HEK293 (cell line): ENCODE data around the gene LDLRAD3.

Experiments used
- CTCF ChIA-PET: fragments of 350-600 bp; formaldehyde crosslinking; extraction: SDS; loops from one replicate; lab custom pipeline; 2021; ENCODE audit warnings: antibody characterized with exemption; lab: Yijun Ruan, JAX
- POLR2A ChIA-PET: fragments of 300-600 bp; formaldehyde crosslinking; extraction: SDS; loops from one replicate; lab custom pipeline; 2020; ENCODE audit warnings: antibody characterized with exemption, inconsistent platforms; lab: Yijun Ruan, JAX
- H3K27ac ChIP-seq: fragments of 200-500 bp; sonication (Bioruptor generic); 2 replicates; pipeline ENCODE4 v1.5.1; 2014; ENCODE audit warnings: low read depth, low read length, control low read depth, inconsistent platforms; ENCODE audit errors: extremely low read depth
- H3K36me3 ChIP-seq, 2 experiments: fragments of 200-500 bp in 1 of 2; sonication (Bioruptor generic) in 1 of 2; 1 replicate in 1 of 2; 2 replicates in 1 of 2; pipeline ENCODE4 v1.5.1; 2014 to 2017; ENCODE audit warnings: inconsistent platforms in 2 of 2, low read length in 2 of 2; ENCODE audit not compliant: control insufficient read depth in 2 of 2, insufficient read depth in 1 of 2
- H3K4me1 ChIP-seq: fragments of 200-500 bp; sonication (Bioruptor generic); 2 replicates; pipeline ENCODE4 v1.5.1; 2014; ENCODE audit warnings: mild to moderate bottlenecking, low read length, inconsistent platforms; ENCODE audit not compliant: control insufficient read depth, insufficient read depth
- H3K4me3 ChIP-seq: 2 replicates; pipeline ENCODE4 v1.5.1; 2011; ENCODE audit warnings: low read depth, mild to moderate bottlenecking, control low read depth, low read length, moderate library complexity
- H3K9me3 ChIP-seq: fragments of 200-500 bp; sonication (Bioruptor generic); 2 replicates; pipeline ENCODE4 v1.5.1; 2014; ENCODE audit warnings: low read depth, low read length, inconsistent platforms; ENCODE audit not compliant: control insufficient read depth, insufficient read depth
- BCL11A ChIP-seq: fragments of 450-650 bp; formaldehyde crosslinking; IDR thresholded peaks from 2 replicates; pipeline ENCODE4 v1.5.1; 2016; ENCODE audit warnings: low read depth, missing biosample characterization, missing genetic modification characterization
- ZNF19 ChIP-seq: fragments of 450-650 bp; formaldehyde crosslinking; IDR thresholded peaks from 2 replicates; pipeline ENCODE4; 2016; ENCODE audit warnings: missing biosample characterization, missing genetic modification characterization, low read depth
- ZNF23 ChIP-seq: fragments of 450-650 bp; formaldehyde crosslinking; IDR thresholded peaks from 2 replicates; pipeline ENCODE4 v1.5.1; 2016; ENCODE audit warnings: missing biosample characterization, missing genetic modification characterization, borderline replicate concordance
- ZNF354C ChIP-seq: fragments of 450-650 bp; formaldehyde crosslinking; IDR thresholded peaks from 2 replicates; pipeline ENCODE4 v1.5.1; 2016; ENCODE audit warnings: missing biosample characterization, missing genetic modification characterization, low read depth, borderline replicate concordance
- ZNF366 ChIP-seq: fragments of 450-650 bp; formaldehyde crosslinking; conservative IDR thresholded peaks from 2 replicates; pipeline ENCODE4 v1.5.1; 2016; ENCODE audit warnings: missing biosample characterization, missing genetic modification characterization
- ZNF473 ChIP-seq: fragments of 450-650 bp; formaldehyde crosslinking; IDR thresholded peaks from 2 replicates; pipeline ENCODE4 v1.5.1; 2017; ENCODE audit warnings: missing biosample characterization, missing genetic modification characterization
- ZNF548 ChIP-seq: fragments of 450-650 bp; formaldehyde crosslinking; IDR thresholded peaks from 2 replicates; pipeline ENCODE4 v1.5.1; 2016; ENCODE audit warnings: missing biosample characterization, missing genetic modification characterization
- TF ChIP-seq, protein P1 (sequence below): fragments of 450-650 bp; formaldehyde crosslinking; conservative IDR thresholded peaks from 2 replicates; pipeline ENCODE4 v1.5.1; 2016; ENCODE audit warnings: low read depth, missing biosample characterization, missing genetic modification characterization
- TF ChIP-seq, protein P2 (sequence below): fragments of 450-650 bp; formaldehyde crosslinking; IDR thresholded peaks from 2 replicates; pipeline ENCODE4 v1.5.1; 2017; ENCODE audit warnings: missing biosample characterization, missing genetic modification characterization
- TF ChIP-seq, protein P3 (sequence below): fragments of 450-650 bp; formaldehyde crosslinking; conservative IDR thresholded peaks from 2 replicates; pipeline ENCODE4 v1.5.1; 2016; ENCODE audit warnings: low read depth, missing biosample characterization, missing genetic modification characterization
- TF ChIP-seq, protein P4 (sequence below): fragments of 450-650 bp; formaldehyde crosslinking; IDR thresholded peaks from 2 replicates; pipeline ENCODE4 v1.5.1; 2016; ENCODE audit warnings: missing biosample characterization, missing genetic modification characterization
- TF ChIP-seq, protein P5 (sequence below): fragments of 450-650 bp; formaldehyde crosslinking; IDR thresholded peaks from 2 replicates; pipeline ENCODE4 v1.5.0; 2017; ENCODE audit warnings: missing biosample characterization, missing genetic modification characterization, borderline replicate concordance

The LDLRAD3 gene

DNA sequence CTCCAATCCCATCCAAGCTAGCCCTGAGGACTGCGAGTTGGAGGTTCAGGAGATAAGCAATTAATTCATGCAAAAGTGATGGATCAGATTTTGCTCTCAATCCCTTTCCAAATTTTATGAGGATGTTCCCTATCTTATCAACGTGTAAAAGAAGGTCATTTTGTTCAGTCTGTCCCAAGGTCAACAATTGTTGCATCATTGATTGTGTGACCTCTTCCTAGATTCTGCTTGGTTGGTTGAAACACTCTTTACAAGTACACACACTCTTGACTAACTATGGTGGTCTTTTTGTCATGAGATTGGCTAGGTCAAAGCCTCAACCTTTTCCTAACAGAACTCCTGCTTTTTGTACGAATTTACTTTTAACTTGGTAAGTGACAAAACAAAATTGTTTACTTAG is 303.6 kb downstream of the LDLRAD3 start:
- ChIA-PET CTCF (interaction anchor here (0.6 to 1.0 kb wide), 2 partner anchors 18 to 1172 kb away, joined by 3 read pairs; no protein-coding TSS in a partner anchor), POLR2A (no interaction called here)
- H3K27ac ChIP-seq = no peak overlapping the region

DNA sequence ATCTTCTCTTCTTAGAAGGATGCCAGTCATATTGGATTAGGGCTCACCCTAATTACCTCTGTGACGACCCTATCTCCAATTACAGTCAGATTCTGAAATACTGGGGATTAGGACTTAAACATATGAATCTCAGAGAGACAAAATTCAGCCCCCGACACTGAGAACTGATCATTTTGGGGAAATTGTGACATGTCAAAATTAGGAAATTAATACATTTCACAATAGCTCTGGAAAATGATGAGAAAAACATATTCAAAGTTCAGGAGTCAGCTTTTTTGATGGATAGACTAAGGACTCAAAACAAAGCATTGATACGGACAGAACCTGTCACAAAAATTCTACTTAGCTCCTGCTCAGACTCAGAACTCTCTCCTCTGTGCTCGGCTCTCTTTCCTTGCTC is 304.6 kb downstream of the LDLRAD3 start:
- TF ChIP-seq ZNF19 (tag by site-specific recombination) (no peak), ZNF548 (tag by site-specific recombination) (no peak), ZNF473 (tag by site-specific recombination) (no peak), ZNF366 (tag by site-specific recombination) (no peak), BCL11A (tag by site-specific recombination) (no peak)
- TF ChIP-seq, protein P1, sequence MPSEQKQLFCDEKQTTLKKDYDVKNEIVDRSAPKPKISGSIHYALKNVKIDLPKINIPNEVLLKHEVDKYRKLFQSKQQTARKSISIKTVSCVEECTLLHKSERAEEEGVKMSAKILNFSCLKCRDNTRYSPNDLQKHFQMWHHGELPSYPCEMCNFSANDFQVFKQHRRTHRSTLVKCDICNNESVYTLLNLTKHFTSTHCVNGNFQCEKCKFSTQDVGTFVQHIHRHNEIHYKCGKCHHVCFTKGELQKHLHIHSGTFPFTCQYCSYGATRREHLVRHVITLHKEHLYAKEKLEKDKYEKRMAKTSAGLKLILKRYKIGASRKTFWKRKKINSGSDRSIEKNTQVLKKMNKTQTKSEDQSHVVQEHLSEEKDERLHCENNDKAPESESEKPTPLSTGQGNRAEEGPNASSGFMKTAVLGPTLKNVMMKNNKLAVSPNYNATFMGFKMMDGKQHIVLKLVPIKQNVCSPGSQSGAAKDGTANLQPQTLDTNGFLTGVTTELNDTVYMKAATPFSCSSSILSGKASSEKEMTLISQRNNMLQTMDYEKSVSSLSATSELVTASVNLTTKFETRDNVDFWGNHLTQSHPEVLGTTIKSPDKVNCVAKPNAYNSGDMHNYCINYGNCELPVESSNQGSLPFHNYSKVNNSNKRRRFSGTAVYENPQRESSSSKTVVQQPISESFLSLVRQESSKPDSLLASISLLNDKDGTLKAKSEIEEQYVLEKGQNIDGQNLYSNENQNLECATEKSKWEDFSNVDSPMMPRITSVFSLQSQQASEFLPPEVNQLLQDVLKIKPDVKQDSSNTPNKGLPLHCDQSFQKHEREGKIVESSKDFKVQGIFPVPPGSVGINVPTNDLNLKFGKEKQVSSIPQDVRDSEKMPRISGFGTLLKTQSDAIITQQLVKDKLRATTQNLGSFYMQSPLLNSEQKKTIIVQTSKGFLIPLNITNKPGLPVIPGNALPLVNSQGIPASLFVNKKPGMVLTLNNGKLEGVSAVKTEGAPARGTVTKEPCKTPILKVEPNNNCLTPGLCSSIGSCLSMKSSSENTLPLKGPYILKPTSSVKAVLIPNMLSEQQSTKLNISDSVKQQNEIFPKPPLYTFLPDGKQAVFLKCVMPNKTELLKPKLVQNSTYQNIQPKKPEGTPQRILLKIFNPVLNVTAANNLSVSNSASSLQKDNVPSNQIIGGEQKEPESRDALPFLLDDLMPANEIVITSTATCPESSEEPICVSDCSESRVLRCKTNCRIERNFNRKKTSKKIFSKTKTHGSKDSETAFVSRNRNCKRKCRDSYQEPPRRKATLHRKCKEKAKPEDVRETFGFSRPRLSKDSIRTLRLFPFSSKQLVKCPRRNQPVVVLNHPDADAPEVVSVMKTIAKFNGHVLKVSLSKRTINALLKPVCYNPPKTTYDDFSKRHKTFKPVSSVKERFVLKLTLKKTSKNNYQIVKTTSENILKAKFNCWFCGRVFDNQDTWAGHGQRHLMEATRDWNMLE = no peak
- TF ChIP-seq, protein P2, sequence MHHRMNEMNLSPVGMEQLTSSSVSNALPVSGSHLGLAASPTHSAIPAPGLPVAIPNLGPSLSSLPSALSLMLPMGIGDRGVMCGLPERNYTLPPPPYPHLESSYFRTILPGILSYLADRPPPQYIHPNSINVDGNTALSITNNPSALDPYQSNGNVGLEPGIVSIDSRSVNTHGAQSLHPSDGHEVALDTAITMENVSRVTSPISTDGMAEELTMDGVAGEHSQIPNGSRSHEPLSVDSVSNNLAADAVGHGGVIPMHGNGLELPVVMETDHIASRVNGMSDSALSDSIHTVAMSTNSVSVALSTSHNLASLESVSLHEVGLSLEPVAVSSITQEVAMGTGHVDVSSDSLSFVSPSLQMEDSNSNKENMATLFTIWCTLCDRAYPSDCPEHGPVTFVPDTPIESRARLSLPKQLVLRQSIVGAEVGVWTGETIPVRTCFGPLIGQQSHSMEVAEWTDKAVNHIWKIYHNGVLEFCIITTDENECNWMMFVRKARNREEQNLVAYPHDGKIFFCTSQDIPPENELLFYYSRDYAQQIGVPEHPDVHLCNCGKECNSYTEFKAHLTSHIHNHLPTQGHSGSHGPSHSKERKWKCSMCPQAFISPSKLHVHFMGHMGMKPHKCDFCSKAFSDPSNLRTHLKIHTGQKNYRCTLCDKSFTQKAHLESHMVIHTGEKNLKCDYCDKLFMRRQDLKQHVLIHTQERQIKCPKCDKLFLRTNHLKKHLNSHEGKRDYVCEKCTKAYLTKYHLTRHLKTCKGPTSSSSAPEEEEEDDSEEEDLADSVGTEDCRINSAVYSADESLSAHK (tag by site-specific recombination) = no peak
- H3K36me3 ChIP-seq = no peaks in the 10 kb centered on the region
- H3K27ac ChIP-seq = no peak overlapping the region
- POLR2A ChIA-PET = no interaction called here
- no peaks in the 10 kb centered on the region for H3K4me1 ChIP-seq
- no peak overlapping the region for H3K4me3 ChIP-seq
- CTCF ChIA-PET = interaction anchor here (0.6 to 2.4 kb wide), 7 partner anchors 10 to 545 kb away, joined by 3 to 27 read pairs (median 4); no protein-coding TSS in a partner anchor
- no peaks in the 10 kb centered on the region for H3K9me3 ChIP-seq

More for the DNA sequence above, 303.6 kb downstream of the LDLRAD3 start:
- TF ChIP-seq, protein P3, sequence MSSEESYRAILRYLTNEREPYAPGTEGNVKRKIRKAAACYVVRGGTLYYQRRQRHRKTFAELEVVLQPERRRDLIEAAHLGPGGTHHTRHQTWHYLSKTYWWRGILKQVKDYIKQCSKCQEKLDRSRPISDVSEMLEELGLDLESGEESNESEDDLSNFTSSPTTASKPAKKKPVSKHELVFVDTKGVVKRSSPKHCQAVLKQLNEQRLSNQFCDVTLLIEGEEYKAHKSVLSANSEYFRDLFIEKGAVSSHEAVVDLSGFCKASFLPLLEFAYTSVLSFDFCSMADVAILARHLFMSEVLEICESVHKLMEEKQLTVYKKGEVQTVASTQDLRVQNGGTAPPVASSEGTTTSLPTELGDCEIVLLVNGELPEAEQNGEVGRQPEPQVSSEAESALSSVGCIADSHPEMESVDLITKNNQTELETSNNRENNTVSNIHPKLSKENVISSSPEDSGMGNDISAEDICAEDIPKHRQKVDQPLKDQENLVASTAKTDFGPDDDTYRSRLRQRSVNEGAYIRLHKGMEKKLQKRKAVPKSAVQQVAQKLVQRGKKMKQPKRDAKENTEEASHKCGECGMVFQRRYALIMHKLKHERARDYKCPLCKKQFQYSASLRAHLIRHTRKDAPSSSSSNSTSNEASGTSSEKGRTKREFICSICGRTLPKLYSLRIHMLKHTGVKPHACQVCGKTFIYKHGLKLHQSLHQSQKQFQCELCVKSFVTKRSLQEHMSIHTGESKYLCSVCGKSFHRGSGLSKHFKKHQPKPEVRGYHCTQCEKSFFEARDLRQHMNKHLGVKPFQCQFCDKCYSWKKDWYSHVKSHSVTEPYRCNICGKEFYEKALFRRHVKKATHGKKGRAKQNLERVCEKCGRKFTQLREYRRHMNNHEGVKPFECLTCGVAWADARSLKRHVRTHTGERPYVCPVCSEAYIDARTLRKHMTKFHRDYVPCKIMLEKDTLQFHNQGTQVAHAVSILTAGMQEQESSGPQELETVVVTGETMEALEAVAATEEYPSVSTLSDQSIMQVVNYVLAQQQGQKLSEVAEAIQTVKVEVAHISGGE (tag by site-specific recombination) = no peak
- TF ChIP-seq ZNF23 (tag by site-specific recombination) (no peak), ZNF354C (tag by site-specific recombination) (no peak)
- TF ChIP-seq, protein P4, sequence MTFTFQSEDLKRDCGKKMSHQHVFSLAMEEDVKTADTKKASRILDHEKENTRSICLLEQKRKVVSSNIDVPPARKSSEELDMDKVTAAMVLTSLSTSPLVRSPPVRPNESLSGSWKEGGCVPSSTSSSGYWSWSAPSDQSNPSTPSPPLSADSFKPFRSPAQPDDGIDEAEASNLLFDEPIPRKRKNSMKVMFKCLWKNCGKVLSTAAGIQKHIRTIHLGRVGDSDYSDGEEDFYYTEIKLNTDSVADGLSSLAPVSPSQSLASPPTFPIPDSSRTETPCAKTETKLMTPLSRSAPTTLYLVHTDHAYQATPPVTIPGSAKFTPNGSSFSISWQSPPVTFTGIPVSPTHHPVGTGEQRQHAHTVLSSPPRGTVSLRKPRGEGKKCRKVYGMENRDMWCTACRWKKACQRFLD (tag by site-specific recombination) = no peak
- TF ChIP-seq, protein P5, sequence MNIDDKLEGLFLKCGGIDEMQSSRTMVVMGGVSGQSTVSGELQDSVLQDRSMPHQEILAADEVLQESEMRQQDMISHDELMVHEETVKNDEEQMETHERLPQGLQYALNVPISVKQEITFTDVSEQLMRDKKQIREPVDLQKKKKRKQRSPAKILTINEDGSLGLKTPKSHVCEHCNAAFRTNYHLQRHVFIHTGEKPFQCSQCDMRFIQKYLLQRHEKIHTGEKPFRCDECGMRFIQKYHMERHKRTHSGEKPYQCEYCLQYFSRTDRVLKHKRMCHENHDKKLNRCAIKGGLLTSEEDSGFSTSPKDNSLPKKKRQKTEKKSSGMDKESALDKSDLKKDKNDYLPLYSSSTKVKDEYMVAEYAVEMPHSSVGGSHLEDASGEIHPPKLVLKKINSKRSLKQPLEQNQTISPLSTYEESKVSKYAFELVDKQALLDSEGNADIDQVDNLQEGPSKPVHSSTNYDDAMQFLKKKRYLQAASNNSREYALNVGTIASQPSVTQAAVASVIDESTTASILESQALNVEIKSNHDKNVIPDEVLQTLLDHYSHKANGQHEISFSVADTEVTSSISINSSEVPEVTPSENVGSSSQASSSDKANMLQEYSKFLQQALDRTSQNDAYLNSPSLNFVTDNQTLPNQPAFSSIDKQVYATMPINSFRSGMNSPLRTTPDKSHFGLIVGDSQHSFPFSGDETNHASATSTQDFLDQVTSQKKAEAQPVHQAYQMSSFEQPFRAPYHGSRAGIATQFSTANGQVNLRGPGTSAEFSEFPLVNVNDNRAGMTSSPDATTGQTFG (tag by site-specific recombination) = no peak
- H3K4me1 ChIP-seq = no peaks in the 10 kb centered on the region
- H3K36me3 ChIP-seq = no peaks in the 10 kb centered on the region
- H3K4me3 ChIP-seq = no peak overlapping the region
- no peaks in the 10 kb centered on the region for H3K9me3 ChIP-seq
